ENCODE measurements around the gene GFAP.

DNA sequence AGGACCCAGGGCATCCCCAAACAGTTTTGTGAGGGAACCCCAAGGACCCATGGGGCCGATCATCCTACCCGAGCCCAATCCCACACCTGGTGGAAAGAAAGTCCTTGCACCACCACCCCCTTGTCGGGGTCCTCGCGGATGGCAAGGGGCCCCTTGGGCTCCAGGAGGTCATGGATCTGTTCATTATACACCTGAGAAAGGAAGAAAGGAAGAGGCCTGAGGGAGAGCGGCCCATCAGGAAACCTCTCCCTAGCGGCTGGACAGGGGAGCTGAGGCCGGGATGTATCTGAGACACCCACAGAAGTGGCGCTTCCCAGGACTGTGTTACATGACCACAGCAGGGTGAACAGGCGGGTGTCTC is 19.4 kb upstream of the GFAP start:
- TF ChIP-seq, protein P1, sequence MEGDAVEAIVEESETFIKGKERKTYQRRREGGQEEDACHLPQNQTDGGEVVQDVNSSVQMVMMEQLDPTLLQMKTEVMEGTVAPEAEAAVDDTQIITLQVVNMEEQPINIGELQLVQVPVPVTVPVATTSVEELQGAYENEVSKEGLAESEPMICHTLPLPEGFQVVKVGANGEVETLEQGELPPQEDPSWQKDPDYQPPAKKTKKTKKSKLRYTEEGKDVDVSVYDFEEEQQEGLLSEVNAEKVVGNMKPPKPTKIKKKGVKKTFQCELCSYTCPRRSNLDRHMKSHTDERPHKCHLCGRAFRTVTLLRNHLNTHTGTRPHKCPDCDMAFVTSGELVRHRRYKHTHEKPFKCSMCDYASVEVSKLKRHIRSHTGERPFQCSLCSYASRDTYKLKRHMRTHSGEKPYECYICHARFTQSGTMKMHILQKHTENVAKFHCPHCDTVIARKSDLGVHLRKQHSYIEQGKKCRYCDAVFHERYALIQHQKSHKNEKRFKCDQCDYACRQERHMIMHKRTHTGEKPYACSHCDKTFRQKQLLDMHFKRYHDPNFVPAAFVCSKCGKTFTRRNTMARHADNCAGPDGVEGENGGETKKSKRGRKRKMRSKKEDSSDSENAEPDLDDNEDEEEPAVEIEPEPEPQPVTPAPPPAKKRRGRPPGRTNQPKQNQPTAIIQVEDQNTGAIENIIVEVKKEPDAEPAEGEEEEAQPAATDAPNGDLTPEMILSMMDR (IDR thresholded peaks at IDR 0.05), result no peak
- no peak for TF ChIP-seq POLR2A (IDR thresholded peaks at IDR 0.05)

All from testis (tissue), 2 donors.